HepG2 (cell line): ENCODE measurements around the gene SENP5. TPM values are rescaled to one million over a fixed set of nuclear protein-coding genes. Genes with fewer than 3 reads are reported as not detected.

Experiments
- CC2D1A ChIP-seq: sonication (generic); formaldehyde crosslinking; IDR thresholded peaks from 2 replicates; pipeline ENCODE4 v1.8.1; 2023; ENCODE audit warnings: mild to moderate bottlenecking, missing genetic modification reagents
- HHEX ChIP-seq: IDR thresholded peaks from 2 replicates; pipeline ENCODE4 v1.6.1; 2016; ENCODE audit warnings: control low read depth
- LCORL ChIP-seq, 2 experiments: fragments of 450-650 bp in 1 of 2; sonication (generic) in 1 of 2; formaldehyde crosslinking in 1 of 2; IDR thresholded peaks; 2 replicates each; pipeline versions ENCODE4 v1.5.0 to v1.6.1; 2017 to 2020; ENCODE audit warnings: antibody characterized with exemption in 1 of 2, missing genetic modification reagents in 1 of 2
- MXI1 ChIP-seq: IDR thresholded peaks from 3 replicates; pipeline ENCODE4 v1.6.1; 2012; ENCODE audit warnings: low read depth, low read length, inconsistent platforms, borderline replicate concordance
- MYPOP ChIP-seq: sonication (generic); formaldehyde crosslinking; IDR thresholded peaks from 2 replicates; pipeline ENCODE4 v1.8.1; 2023; ENCODE audit warnings: mild to moderate bottlenecking, moderate library complexity, missing genetic modification reagents
- PATZ1 ChIP-seq: sonication (generic); formaldehyde crosslinking; IDR thresholded peaks from 2 replicates; pipeline ENCODE4 v1.4.0; 2020; ENCODE audit warnings: missing genetic modification reagents
- POLR2G ChIP-seq: fragments of 200-400 bp; formaldehyde crosslinking; IDR thresholded peaks from 2 replicates; pipeline ENCODE4 v1.6.1; 2018; ENCODE audit warnings: mild to moderate bottlenecking, low read depth, low read length, moderate library complexity
- SIX1 ChIP-seq: sonication (generic); formaldehyde crosslinking; IDR thresholded peaks from 2 replicates; pipeline ENCODE4 v1.4.0; 2020; ENCODE audit warnings: missing genetic modification reagents, borderline replicate concordance
- TBX3 ChIP-seq: fragments of 450-650 bp; IDR thresholded peaks from 2 replicates; pipeline ENCODE4 v1.6.1; 2017; ENCODE audit warnings: antibody characterized with exemption, mild to moderate bottlenecking, inconsistent platforms, borderline replicate concordance
- TFDP1 ChIP-seq: IDR thresholded peaks from 2 replicates; pipeline ENCODE4 v1.6.1; 2016; ENCODE audit warnings: missing compliant biosample characterization, missing genetic modification reagents, borderline replicate concordance
- ZBTB7B ChIP-seq: sonication (generic); formaldehyde crosslinking; IDR thresholded peaks from 2 replicates; pipeline ENCODE4 v1.4.0; 2020; ENCODE audit warnings: missing genetic modification reagents
- ZBTB8A ChIP-seq: sonication (generic); formaldehyde crosslinking; IDR thresholded peaks from 2 replicates; pipeline ENCODE4 v1.4.0; 2020; ENCODE audit warnings: mild to moderate bottlenecking, low read depth, missing genetic modification reagents, borderline replicate concordance
- ZFX ChIP-seq: sonication (generic); formaldehyde crosslinking; IDR thresholded peaks from 2 replicates; pipeline ENCODE4 v1.4.0; 2020; ENCODE audit warnings: mild to moderate bottlenecking, low read depth, missing genetic modification reagents, moderate library complexity
- ZNF260 ChIP-seq: sonication (generic); formaldehyde crosslinking; IDR thresholded peaks from 2 replicates; pipeline ENCODE4 v1.4.0; 2020; ENCODE audit warnings: missing genetic modification reagents, low read depth, mild to moderate bottlenecking, borderline replicate concordance
- ZNF609 ChIP-seq: sonication (generic); formaldehyde crosslinking; IDR thresholded peaks from 2 replicates; pipeline ENCODE4 v1.4.0; 2020; ENCODE audit warnings: mild to moderate bottlenecking, missing genetic modification reagents, borderline replicate concordance
- ZNF83 ChIP-seq: sonication (generic); formaldehyde crosslinking; IDR thresholded peaks from 2 replicates; pipeline ENCODE4 v1.4.0; 2020; ENCODE audit warnings: missing genetic modification reagents, mild to moderate bottlenecking, borderline replicate concordance
- polyA plus RNA-seq, 8 experiments: library from polyadenylated mRNA; depleted of rRNA in 3 of 8; stranded (reverse) in 7 of 8; unstranded in 1 of 8; fragments of >200 nt; fragmentation: Illumina TruSeq in 4 of 8; extraction: Trizol in 4 of 8; gene quantifications; 2 replicates each; pipeline versions ENCODE4 v1.2.1 to v1.2.3, GENCODE V29; 2011 to 2016; ENCODE audit warnings: low read depth in 4 of 8, missing spikeins in 1 of 8, mixed read lengths in 1 of 8; ENCODE audit not compliant: insufficient read depth in 1 of 8
- total RNA-seq, 5 experiments: library from RNA; depleted of rRNA; stranded (reverse); fragments of >200 nt; fragmentation: Illumina TruSeq; extraction: Trizol; gene quantifications; 2 replicates each; pipeline ENCODE4 v1.2.3, GENCODE V29; 2016; ENCODE audit warnings: low read depth in 1 of 5
- TF ChIP-seq, protein P1 (sequence below): sonication (generic); formaldehyde crosslinking; IDR thresholded peaks from 2 replicates; pipeline ENCODE4 v1.9.0; 2022; ENCODE audit warnings: low read depth, missing genetic modification reagents

SENP5 gene
- total and polyA plus RNA-seq, 2 of the 13 experiments (the other 11 are each of a cell fraction or from before 2014, with no cell fraction given): 17.6 to 30.9 TPM

DNA sequence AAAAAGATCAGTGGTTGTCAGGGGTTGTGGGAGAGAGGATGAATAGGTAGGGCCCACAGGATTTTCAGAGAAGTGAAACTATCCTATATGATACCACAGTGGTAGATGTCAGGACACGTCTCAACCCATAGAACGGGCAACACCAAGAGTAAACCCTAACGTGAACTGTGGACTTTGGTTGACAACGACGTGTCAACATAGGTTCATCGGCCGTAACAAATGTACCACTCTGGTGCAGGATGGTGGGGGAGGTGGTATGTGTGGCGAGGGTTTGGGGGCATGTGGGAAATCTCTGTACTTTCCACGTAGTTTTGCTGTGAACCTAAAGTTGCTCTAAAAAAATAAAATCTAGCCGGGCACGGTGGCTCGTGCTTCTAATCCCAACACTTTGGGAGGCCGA lies 113.9 kb downstream of the SENP5 start (continued):
- TF ChIP-seq, protein P1, sequence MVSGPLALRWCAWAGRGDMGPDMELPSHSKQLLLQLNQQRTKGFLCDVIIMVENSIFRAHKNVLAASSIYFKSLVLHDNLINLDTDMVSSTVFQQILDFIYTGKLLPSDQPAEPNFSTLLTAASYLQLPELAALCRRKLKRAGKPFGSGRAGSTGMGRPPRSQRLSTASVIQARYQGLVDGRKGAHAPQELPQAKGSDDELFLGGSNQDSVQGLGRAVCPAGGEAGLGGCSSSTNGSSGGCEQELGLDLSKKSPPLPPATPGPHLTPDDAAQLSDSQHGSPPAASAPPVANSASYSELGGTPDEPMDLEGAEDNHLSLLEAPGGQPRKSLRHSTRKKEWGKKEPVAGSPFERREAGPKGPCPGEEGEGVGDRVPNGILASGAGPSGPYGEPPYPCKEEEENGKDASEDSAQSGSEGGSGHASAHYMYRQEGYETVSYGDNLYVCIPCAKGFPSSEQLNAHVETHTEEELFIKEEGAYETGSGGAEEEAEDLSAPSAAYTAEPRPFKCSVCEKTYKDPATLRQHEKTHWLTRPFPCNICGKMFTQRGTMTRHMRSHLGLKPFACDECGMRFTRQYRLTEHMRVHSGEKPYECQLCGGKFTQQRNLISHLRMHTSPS (CRISPR knock-in tag): peak; percentile 89
- TF ChIP-seq ZBTB7B (CRISPR knock-in tag) (peak; percentile 67; the same call in 1 of the 2 replicates), MYPOP (CRISPR knock-in tag) (no peak), PATZ1 (CRISPR knock-in tag) (peak; percentile 61), POLR2G (peak; percentile 35; the same call in 1 of the 2 replicates), TFDP1 (CRISPR knock-in tag) (peak; percentile 40; the same call in 1 of the 2 replicates), LCORL (IDR thresholded peaks at IDR 0.05) (no peak), LCORL (CRISPR knock-in tag; IDR thresholded peaks at IDR 0.05) (peak; percentile 63; the same call in 1 of the 2 replicates), HHEX (CRISPR knock-in tag) (0 out of 2 replicates have a peak, but pooled peaks have one; percentile 38), ZFX (CRISPR knock-in tag) (peak; percentile 57; the same call in 1 of the 2 replicates), ZNF609 (CRISPR knock-in tag) (peak; percentile 59; the same call in 1 of the 2 replicates), ZBTB8A (CRISPR knock-in tag) (no peak), CC2D1A (CRISPR knock-in tag) (no peak), ZNF260 (CRISPR knock-in tag) (no peak), ZNF83 (no peak), MXI1 (0 out of 3 replicates have a peak, but pooled peaks have one; percentile 29), SIX1 (CRISPR knock-in tag) (no peak), TBX3 (peak; percentile 68; the same call in 1 of the 2 replicates)
